Gastrocnemius medialis (tissue), 4 donors: ENCODE results near the gene RAPGEF2.

Source experiments
- POLR2A ChIP-seq, 2 donors: fragments of 450-650 bp; IDR thresholded peaks; one replicate each; pipeline ENCODE4 v1.6.1; 2017; ENCODE audit warnings: antibody characterized with exemption in 2 of 2, mild to moderate bottlenecking in 2 of 2, moderate library complexity in 2 of 2
- TF ChIP-seq, protein P1 (sequence below), 5 experiments: fragments of 450-650 bp in 3 of 5; fragments of 200-600 bp in 2 of 5; sonication (generic) in 2 of 5; IDR thresholded peaks in 4 of 5; conservative IDR thresholded peaks in 1 of 5; 1 replicate in 4 of 5; 2 replicates in 1 of 5; pipeline ENCODE4 v1.5.1; 2016 to 2019; ENCODE audit warnings: antibody characterized with exemption in 5 of 5, mild to moderate bottlenecking in 3 of 5, moderate library complexity in 3 of 5

DNA sequence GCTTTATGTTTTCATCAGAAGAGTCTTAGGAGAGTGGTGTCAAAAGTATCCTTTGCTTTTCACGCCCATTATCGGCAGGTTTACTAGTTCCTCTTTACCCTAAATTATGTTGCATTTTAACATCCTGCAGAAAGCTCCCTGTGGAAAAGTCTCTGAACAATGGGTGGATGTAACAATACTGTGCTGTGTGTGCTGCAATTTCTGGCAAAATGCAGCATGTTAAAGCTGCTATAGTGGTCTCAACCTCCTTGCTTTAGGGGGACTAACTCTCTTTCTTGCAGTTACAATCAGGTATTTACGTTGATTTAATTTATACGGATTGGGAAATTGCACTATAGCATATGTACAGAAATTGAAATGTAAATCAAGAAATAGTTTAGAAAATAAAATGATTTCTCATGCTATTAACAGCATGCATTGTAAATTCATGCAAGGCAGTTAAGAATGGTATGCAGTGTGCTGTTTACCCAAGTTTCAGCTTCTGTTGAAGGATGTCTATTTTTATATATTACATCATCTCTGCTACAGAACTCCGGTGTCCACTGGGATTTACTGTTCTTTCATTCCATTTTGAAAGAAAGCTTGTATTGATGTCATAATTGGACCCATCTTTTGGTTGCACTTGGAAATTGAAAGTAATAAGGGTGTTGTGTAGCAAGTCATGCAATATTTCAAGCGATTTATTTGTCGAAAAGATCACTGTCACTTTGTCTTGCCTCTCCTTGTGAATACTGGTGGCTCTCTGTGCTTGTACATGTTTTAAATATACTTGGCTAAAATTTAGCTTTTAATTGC, 145.7 kb downstream of the RAPGEF2 start:
- TF ChIP-seq, protein P1, sequence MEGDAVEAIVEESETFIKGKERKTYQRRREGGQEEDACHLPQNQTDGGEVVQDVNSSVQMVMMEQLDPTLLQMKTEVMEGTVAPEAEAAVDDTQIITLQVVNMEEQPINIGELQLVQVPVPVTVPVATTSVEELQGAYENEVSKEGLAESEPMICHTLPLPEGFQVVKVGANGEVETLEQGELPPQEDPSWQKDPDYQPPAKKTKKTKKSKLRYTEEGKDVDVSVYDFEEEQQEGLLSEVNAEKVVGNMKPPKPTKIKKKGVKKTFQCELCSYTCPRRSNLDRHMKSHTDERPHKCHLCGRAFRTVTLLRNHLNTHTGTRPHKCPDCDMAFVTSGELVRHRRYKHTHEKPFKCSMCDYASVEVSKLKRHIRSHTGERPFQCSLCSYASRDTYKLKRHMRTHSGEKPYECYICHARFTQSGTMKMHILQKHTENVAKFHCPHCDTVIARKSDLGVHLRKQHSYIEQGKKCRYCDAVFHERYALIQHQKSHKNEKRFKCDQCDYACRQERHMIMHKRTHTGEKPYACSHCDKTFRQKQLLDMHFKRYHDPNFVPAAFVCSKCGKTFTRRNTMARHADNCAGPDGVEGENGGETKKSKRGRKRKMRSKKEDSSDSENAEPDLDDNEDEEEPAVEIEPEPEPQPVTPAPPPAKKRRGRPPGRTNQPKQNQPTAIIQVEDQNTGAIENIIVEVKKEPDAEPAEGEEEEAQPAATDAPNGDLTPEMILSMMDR (IDR thresholded peaks at IDR 0.05 in 4 of 5, conservative IDR thresholded peaks at IDR 0.05 in 1 of 5): no peak
- no peak for TF ChIP-seq POLR2A (IDR thresholded peaks at IDR 0.05)
